Stimulated activated naive CD4-positive, alpha-beta T cell (primary cell): ENCODE data around the gene AVPR2.

ENCODE experiments used
- DNase-seq, 6 experiments: peaks; one replicate each; lab custom pipeline; 2025; lab: John Stamatoyannopoulos, UW

The AVPR2 gene

GRCh38 chrX:153913701-153914100, 9.2 kb downstream of the AVPR2 start:
- no peak for DNase-seq

- no peak for DNase-seq
These were observed 13.4 kb downstream of the AVPR2 start for GRCh38 chrX:153917869-153918268.

DNA sequence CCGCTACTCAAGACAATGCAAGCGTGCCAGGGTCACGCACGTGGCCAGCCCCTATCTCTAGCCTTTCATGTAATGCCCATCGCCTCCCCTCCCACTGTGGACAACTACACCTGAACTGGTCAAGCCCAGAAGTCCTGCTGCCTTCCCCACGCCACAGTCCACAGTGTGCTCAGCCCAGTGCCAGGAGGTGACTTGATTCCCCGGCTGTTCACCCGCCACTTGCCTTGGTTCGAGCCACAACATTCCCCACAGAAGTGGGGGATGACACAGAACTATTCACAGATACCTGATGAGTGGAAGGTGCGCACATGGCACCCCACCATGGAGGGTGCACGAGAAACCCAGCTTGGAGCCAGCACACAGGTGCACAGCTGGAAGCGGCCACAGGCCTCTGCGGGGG, 14.8 kb downstream of the AVPR2 start:
- no peak for DNase-seq

DNA sequence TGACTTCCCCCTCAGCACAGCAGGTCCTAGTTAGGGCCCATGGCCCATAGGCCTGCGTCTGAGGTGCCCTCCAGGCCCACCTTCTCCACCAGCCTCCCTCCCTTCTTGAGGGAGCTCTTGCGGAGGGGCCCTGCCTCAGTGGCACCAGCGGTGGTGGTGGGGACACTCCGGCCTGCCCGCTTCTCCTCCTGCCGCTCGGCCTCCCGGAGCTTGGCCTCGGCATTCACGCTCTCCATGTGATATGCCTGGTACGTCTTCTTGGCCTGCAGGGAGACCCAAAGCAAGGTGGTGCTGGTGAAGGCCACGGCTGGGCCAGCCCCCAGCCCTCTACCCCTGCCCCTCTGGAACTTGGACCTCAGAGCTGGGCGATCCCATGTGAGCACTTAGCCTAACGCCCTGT, 16.1 kb downstream of the AVPR2 start:
- no peak for DNase-seq

DNA sequence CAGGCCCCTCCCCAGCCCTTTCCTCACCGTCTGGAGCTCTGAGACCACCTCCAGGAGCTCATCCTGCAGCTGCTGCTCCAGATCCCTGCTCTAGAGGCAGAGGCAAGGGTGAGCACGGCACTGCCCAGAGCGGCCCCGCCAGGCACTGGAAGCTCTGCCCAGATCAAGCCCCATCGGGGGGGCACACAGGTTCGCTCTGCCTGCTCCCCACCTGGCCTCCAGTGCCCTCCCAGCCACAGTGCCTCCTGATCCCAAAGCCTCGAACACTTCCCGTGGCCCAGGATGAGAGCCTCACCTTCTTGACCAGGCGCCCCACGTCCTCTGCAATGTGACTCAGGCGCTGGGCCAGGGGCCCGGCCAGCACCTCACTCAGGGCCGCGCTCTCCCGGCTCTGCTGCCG, 16.6 kb downstream of the AVPR2 start:
- DNase-seq = no peak

GRCh38 chrX:153921511-153922446, 17.3 kb downstream of the AVPR2 start:
- DNase-seq = peak in 1 of 6 experiments; percentile 17

DNA sequence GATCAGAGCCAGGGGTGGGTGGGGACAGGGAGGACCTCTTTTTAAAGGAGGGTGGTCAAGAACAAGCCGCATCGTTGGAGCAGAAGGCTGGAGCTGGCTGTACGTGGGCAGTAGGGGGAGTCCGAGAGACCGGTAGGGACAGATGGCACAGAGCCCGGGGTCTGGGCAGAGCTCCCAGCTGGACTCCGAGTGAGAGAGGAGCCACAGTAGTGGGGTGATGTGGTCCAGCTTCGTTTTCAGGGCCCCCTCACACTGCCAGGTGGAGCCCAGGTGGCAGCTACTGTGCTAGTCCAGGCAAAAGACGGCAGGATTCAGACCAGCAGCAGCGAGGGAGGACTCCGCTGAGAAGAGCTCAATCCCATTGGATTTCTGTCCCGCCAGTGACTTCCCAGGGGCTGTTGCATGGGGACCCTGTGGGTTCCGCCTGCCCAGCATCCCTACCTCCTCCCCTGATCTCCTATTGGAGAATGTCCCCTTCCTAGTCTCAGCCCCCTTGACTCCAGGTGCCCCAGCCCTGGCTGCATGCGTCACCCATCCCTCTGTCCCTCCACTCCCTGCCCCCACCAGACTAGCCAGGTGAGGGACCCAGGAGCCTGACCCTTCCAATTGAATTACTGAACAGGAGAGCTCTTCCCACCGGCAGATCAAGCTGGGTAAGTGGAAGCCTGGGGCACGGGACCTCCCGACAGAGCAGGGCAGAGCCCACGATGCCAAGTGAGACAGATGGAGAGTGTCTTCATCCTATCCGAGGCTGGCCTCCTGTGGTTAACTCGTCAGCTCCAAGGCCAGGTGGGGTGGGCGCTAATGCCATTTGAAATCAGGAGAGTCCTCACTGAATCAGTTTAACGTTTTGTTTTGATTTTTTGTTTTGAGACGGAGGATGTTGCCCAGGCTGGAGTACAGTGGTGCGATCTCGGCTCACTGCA, 18.7 kb downstream of the AVPR2 start:
- no peak for DNase-seq

DNA sequence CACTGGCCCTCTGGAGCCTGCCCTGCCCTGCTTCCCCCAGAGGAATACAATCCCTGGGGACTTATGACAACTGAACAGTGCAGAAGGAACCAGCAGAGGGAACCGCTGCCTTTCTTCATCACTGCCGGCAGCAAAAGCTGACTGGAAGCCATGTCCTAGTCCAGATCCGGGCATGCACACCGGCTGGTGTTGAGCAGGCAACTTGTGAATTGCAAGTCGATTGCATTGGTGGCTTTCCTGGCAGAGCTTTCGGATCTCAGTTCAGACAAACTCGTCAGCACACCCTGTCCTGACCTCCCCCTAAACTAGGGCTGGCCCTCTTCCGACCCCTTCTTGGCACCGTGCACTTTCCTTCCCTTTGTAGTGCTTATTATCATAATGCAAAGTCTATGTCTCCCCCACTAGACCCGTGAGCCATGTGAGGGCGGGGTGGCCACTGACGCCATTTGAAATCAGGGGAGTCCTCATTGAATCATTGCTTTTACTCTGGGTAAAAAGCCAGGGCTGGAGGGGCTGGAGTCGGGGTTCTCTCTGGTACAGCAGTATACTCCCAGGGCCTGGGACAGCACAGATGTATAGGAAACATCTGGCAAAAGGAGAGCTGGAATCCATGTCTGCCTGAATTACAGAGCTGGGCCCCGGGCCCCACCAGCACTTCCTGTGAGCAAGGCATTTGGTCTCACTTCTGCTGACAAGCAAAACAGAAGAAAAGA, 19.8 kb downstream of the AVPR2 start:
- peak in 5 of 6 experiments; percentile 32 to 49 (median 37) for DNase-seq

- DNase-seq = peak in 3 of 6 experiments; percentile 4 to 52 (median 36)
These were observed 20.9 kb downstream of the AVPR2 start for GRCh38 chrX:153925387-153925738.

GRCh38 chrX:153925739-153926551, 21.5 kb downstream of the AVPR2 start, which contains the start of gene ARHGAP4:
Gene ARHGAP4 (minus strand): TSS chrX:153926264. CDS start chrX:153926202, 62 bp downstream.
- peak in 5 of 6 experiments; percentile 11 to 59 (median 52) for DNase-seq

GRCh38 chrX:153926552-153926857, 22.0 kb downstream of the AVPR2 start:
- no peak for DNase-seq

- peak; percentile 70 to 90 (median 77) for DNase-seq
These were observed 22.6 kb downstream of the AVPR2 start for GRCh38 chrX:153926858-153927671.

- DNase-seq = no peak
These were observed 23.1 kb downstream of the AVPR2 start for GRCh38 chrX:153927672-153927921.

GRCh38 chrX:153927922-153928760, 23.7 kb downstream of the AVPR2 start:
- DNase-seq = peak; percentile 90 to 97 (median 92)

- DNase-seq = no peak
These were observed 24.4 kb downstream of the AVPR2 start for GRCh38 chrX:153928846-153929245.

DNA sequence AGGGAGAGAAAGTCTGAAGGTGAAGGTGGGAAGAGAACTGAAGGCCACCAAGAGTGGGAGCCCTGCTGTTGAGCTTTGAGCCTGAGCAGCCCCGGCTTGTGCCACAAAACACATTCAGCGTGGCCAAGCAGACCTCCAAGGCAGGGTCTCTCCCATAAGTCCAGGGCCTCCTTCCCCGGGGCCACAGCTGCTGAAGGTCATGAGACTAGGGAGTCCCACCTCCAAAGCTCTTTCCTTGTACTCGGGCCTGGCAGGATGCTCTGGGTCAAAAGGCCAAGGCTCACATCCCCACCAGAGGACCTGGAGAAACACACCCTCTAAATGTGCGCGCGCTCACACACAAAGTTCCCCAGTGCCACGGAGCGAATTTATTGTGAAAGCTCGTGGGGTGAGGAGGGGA, 25.1 kb downstream of the AVPR2 start:
- no peak for DNase-seq

DNA sequence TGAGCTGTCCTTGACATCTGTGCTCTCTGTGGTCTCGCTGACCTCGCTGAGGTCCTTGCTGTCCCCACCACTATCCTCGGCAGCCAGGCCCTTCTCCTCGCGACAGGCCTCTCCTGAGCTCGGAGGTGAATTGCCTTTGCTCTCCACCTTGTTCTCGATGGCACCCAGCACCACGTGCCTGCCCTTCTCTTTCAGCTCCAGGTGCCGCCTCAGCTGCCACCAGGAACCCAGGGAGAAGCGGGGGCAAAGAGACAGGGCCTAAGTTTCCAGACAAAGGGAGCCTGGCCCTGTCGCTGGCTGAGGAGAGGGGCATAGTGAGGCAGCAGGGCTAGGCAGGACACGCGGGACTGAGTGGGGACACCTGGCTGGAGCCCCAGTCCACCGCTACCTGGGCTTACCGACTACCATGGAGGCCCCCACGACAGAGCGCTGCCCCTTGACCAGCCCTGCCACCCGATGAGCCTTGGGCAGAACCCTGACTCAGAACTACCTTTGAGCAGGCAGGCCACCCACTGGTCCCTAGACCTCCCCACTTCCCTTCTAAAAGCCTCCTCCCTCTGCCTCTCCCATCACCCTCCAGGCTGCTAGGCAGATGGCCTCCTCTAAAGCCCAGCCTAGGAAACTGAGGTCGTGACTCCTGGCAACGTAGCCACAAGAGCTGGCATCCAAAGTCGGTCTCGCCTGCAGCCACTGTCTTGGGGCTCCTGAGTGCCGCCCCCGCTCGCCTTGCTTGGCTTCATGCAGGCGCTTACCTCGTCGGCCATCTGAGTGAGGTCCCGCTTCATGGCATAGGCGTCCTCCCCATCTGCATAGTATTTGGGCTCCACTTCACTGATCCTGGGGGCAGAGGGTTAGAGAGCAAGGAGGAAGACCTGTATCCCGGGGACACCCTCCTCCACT, 25.8 kb downstream of the AVPR2 start:
- no peak for DNase-seq

DNA sequence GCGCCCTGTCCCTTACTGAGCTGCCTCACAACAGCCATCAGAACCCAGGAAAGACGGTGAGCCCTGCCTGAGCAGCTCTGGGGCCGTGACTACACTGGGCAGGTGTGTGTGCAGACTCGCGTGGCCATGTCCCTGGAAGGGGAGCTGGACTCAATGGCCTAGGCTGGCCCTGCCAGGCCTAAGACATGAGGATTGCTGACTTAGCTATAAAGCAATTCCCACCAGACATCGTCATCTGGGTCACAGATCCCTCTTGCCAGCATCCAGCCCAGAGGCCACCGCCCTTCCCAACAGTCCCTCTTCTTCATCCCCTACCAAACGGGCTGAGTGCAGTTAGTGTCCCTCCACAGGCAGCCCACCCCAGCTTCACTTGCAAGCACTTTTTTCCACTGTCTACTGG, 26.7 kb downstream of the AVPR2 start:
- DNase-seq = no peak

DNA sequence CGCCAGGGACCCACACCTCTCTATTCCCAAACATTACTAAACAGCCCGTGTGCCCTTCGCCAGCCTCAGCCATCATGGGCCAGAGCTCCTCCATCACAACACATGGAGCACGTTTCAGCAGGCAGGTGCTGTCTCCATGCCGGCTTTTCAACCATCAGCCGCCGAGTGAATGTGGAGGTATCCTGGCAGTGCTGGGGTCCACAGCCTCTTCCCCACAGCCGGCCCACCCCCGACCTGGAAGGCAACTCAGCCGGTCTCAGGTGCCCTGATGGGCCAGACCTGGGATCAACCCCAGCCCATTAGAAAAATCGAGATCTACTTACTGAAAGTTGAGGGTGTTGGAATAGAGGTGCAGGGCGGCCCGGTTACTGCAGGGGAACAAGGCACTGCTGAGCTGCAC, 27.3 kb downstream of the AVPR2 start:
- DNase-seq = no peak
